GM23338 (cell line): ENCODE results near the gene URM1. TPM values are rescaled to one million over a fixed set of nuclear protein-coding genes. Genes with fewer than 3 reads are reported as not detected.

Source experiments
- ATAC-seq: fragments of 200-7000 bp; cut with Tn5 transposase; 3 replicates; pipeline ENCODE4 v1.9.1; 2020
- DNase-seq: peaks from one replicate; pipeline ENCODE4 v3.0.0-alpha.2; 2015; ENCODE audit warnings: low spot score
- H2AFZ ChIP-seq: fragments of 200-600 bp; sonication (generic); 2 replicates; pipeline ENCODE4 v1.8.0; 2016; ENCODE audit warnings: antibody characterized with exemption, mild to moderate bottlenecking, moderate library complexity
- H3F3A ChIP-seq: fragments of 200-600 bp; sonication (generic); replicated peaks from 2 replicates; pipeline ENCODE4 v1.8.0; 2017; ENCODE audit warnings: antibody characterized with exemption, mixed run types, low read depth
- H3K27ac ChIP-seq: fragments of 200-600 bp; sonication (generic); 2 replicates; pipeline ENCODE4 v1.6.1; 2016; ENCODE audit warnings: low read depth
- H3K27me3 ChIP-seq: fragments of 200-600 bp; sonication (generic); 2 replicates; pipeline ENCODE4 v1.8.0; 2016; ENCODE audit warnings: mild to moderate bottlenecking, mixed run types, moderate library complexity; ENCODE audit not compliant: insufficient read depth
- H3K36me3 ChIP-seq: fragments of 200-600 bp; sonication (generic); 2 replicates; pipeline ENCODE4 v1.8.0; 2016; ENCODE audit warnings: mild to moderate bottlenecking; ENCODE audit not compliant: insufficient read depth
- H3K4me1 ChIP-seq: fragments of 200-600 bp; sonication (generic); 2 replicates; pipeline ENCODE4 v1.8.0; 2016; ENCODE audit warnings: mild to moderate bottlenecking, moderate library complexity; ENCODE audit not compliant: insufficient read depth
- H3K4me2 ChIP-seq: fragments of 200-600 bp; sonication (generic); 2 replicates; pipeline ENCODE4 v1.7.1; 2017; ENCODE audit warnings: mixed run types
- H3K4me3 ChIP-seq: fragments of 200-600 bp; sonication (generic); 2 replicates; pipeline ENCODE4 v1.6.1; 2016; ENCODE audit warnings: mixed run types
- H3K79me2 ChIP-seq: fragments of 200-600 bp; sonication (generic); replicated peaks from 2 replicates; pipeline ENCODE4 v1.8.0; 2017; ENCODE audit warnings: mild to moderate bottlenecking; ENCODE audit not compliant: insufficient read depth
- H3K9me2 ChIP-seq: fragments of 200-600 bp; sonication (generic); 2 replicates; pipeline ENCODE4 v1.8.0; 2017; ENCODE audit not compliant: insufficient read depth
- H4K20me1 ChIP-seq: fragments of 200-600 bp; sonication (generic); replicated peaks from 2 replicates; pipeline ENCODE4 v1.8.0; 2017; ENCODE audit warnings: mild to moderate bottlenecking; ENCODE audit not compliant: insufficient read depth
- H3K27ac Mint-ChIP-seq: 2 replicates; pipeline ENCODE4 v1.8.0; 2020; ENCODE audit warnings: inconsistent platforms, mild to moderate bottlenecking, moderate library complexity, mixed read lengths
- H3K27me3 Mint-ChIP-seq: 3 replicates; pipeline ENCODE4 v1.8.0; 2022; ENCODE audit warnings: low read depth, mild to moderate bottlenecking, moderate library complexity, mixed read lengths, inconsistent platforms; ENCODE audit not compliant: insufficient read depth, poor library complexity
- H3K36me3 Mint-ChIP-seq: 3 replicates; pipeline ENCODE4 v1.8.0; 2021; ENCODE audit warnings: low read depth, mild to moderate bottlenecking, inconsistent platforms, moderate library complexity, mixed read lengths
- H3K4me1 Mint-ChIP-seq: 3 replicates; pipeline ENCODE4 v1.8.0; 2020; ENCODE audit warnings: mild to moderate bottlenecking, inconsistent platforms, mixed read lengths
- H3K4me3 Mint-ChIP-seq: 3 replicates; pipeline ENCODE4 v1.8.0; 2021; ENCODE audit warnings: moderate library complexity, mild to moderate bottlenecking, inconsistent platforms, mixed read lengths
- H3K9me3 Mint-ChIP-seq: 3 replicates; pipeline ENCODE4 v1.8.0; 2020; ENCODE audit warnings: moderate library complexity, mild to moderate bottlenecking, inconsistent platforms, mixed read lengths
- CREB1 ChIP-seq: fragments of 250-450 bp; sonication (Bioruptor Pico); IDR thresholded peaks from 2 replicates; pipeline ENCODE4 v1.5.0; 2020; ENCODE audit warnings: low read depth, mild to moderate bottlenecking, moderate library complexity
- CTCF ChIP-seq, 2 experiments: fragments of 200-600 bp in 1 of 2; sonication (generic) in 1 of 2; conservative IDR thresholded peaks; 2 replicates each; pipeline versions ENCODE4 v1.5.1 to v1.6.1; 2016 to 2017; ENCODE audit warnings: antibody characterized with exemption in 2 of 2, low read depth in 2 of 2, mild to moderate bottlenecking in 2 of 2, moderate library complexity in 1 of 2
- EZH2 ChIP-seq: fragments of 200-600 bp; sonication (generic); IDR thresholded peaks from one replicate; pipeline ENCODE4 v1.8.0; 2017; ENCODE audit warnings: antibody characterized with exemption, mild to moderate bottlenecking, low read depth; ENCODE audit not compliant: unreplicated experiment
- EZH2phosphoT487 ChIP-seq: fragments of 200-600 bp; sonication (generic); IDR thresholded peaks from one replicate; pipeline ENCODE4 v1.8.1; 2018; ENCODE audit warnings: antibody characterized with exemption; ENCODE audit not compliant: unreplicated experiment
- NANOG ChIP-seq: IDR thresholded peaks from 2 replicates; pipeline ENCODE4 v1.6.1; 2016; ENCODE audit warnings: antibody characterized with exemption, borderline replicate concordance
- POLR2AphosphoS5 ChIP-seq: IDR thresholded peaks from 2 replicates; pipeline ENCODE4 v1.6.1; 2016; ENCODE audit warnings: antibody characterized with exemption, low read depth
- STAT1 ChIP-seq: IDR thresholded peaks from one replicate; pipeline ENCODE4 v1.6.1; 2016; ENCODE audit warnings: antibody characterized with exemption; ENCODE audit not compliant: unreplicated experiment
- ZNF114 ChIP-seq: fragments of 250-450 bp; sonication (Bioruptor Pico); IDR thresholded peaks from 2 replicates; pipeline ENCODE4 v1.5.0; 2020; ENCODE audit warnings: mild to moderate bottlenecking, moderate library complexity
- ZNF331 ChIP-seq: fragments of 250-450 bp; sonication (Bioruptor Pico); IDR thresholded peaks from 2 replicates; pipeline ENCODE4 v1.5.0; 2020; ENCODE audit warnings: low read depth, mild to moderate bottlenecking, moderate library complexity
- polyA plus RNA-seq: library from polyadenylated mRNA; unstranded; fragments of >200 nt; fragmentation: Nextera tagmentation; extraction: Ambion mirVana; gene quantifications from 2 replicates; pipeline ENCODE4 v1.2.1, GENCODE V29; 2016
- total RNA-seq: library from RNA; depleted of rRNA; stranded (reverse); fragments of >200 nt; shearing (Covaris generic); gene quantifications from 2 replicates; pipeline ENCODE4 v1.2.3, GENCODE V29; 2014
- TF ChIP-seq, protein P1 (sequence below): fragments of 250-450 bp; sonication (Bioruptor Pico); IDR thresholded peaks from 2 replicates; pipeline ENCODE4 v1.5.0; 2020; ENCODE audit warnings: mild to moderate bottlenecking, moderate library complexity

URM1 gene
- total and polyA plus RNA-seq, 2 experiments from 2014 or later = 28.6 to 47.8 TPM

- ATAC-seq (peak; percentile 11), DNase-seq (peak; percentile 71)
- Histone ChIP-seq H4K20me1 (no peaks in the 10 kb centered on the region; the same call in 1 of the 2 replicates), H3K27me3 (peaks cover 91% of the 10 kb centered on the region), H3K4me2 (peak overlapping the region; percentile 73; the same call in 1 of the 2 replicates), H3K79me2 (no peaks in the 10 kb centered on the region), H3K27ac (no peak overlapping the region), H3K4me1 (peaks cover 38% of the 10 kb centered on the region), H2AFZ (no peak overlapping the region), H3F3A (peaks cover 18% of the 10 kb centered on the region; the same call in 1 of the 2 replicates), H3K36me3 (no peaks in the 10 kb centered on the region), H3K9me2 (no peaks in the 10 kb centered on the region), H3K4me3 (no peak overlapping the region)
- Mint-ChIP-seq H3K4me1 (peaks cover 44% of the 10 kb centered on the region), H3K27ac (no peak overlapping the region), H3K36me3 (no peaks in the 10 kb centered on the region), H3K4me3 (no peak overlapping the region), H3K9me3 (0 out of 3 replicates have a peak, but pooled peaks cover 2% of the 10 kb centered on the region), H3K27me3 (peaks cover 86% of the 10 kb centered on the region)
- peak; percentile 44 to 51 for TF ChIP-seq CTCF (conservative IDR thresholded peaks at IDR 0.05; ENCODE audit: low read depth in 2 of 2)
- TF ChIP-seq EZH2phosphoT487 = no peak
- TF ChIP-seq POLR2AphosphoS5 = no peak
- TF ChIP-seq NANOG = no peak
These were observed 38.8 kb downstream of the URM1 start for GRCh38 chr9:128409978-128410377.

DNA sequence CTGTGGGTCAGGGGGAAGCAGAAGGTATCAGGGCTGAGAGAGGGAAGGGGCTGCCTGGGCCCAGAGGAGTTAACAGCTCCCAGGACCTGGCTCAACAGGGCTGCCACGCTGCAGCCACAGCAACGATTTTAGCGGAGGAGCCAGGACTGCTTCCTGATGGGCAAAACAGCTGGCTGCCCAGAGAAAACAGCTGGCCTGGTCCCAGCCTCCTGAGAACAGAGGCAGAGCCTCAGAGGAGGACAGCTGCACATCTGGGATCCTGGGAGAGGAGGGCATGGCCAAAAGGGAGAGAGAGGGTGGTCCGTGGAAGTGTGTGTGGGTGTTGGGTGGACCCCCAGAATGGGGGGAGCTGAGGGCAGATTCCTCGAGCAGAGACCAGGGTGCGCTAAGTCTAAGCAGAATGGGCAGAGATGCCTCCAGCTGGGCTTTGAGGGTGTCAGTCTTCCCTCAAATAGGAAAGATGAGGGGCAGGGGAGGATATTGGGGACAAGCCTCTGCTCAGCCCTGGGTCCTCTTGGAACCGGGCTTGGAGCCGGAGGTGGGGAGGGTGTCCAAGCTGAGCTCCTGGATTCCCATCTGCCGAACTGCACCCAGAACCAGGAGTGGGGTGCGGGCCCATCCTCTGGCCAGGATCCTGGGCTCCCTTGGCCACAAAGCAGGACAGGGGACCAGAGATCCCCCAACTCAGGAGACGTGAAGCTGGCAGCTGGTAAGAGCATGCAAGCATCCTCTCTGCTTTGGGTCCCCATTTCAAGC, 40.4 kb downstream of the URM1 start:
- no peak for DNase-seq
- Mint-ChIP-seq H3K27ac (no peak overlapping the region), H3K36me3 (no peaks in the 10 kb centered on the region), H3K4me1 (peaks cover 47% of the 10 kb centered on the region), H3K27me3 (peaks cover 82% of the 10 kb centered on the region), H3K9me3 (0 out of 3 replicates have a peak, but pooled peaks cover 2% of the 10 kb centered on the region), H3K4me3 (no peak overlapping the region)
- no peaks in the 10 kb centered on the region; the same call in 1 of the 2 replicates for H4K20me1 ChIP-seq
- peaks cover 19% of the 10 kb centered on the region; the same call in 1 of the 2 replicates for H3F3A ChIP-seq
- H3K27ac ChIP-seq = no peak overlapping the region
- no peaks in the 10 kb centered on the region for H3K36me3 ChIP-seq
- H3K4me1 ChIP-seq = peaks cover 40% of the 10 kb centered on the region
- ATAC-seq = no peak
- H3K4me2 ChIP-seq = peak overlapping the region; percentile 78
- no peak overlapping the region for H2AFZ ChIP-seq
- no peaks in the 10 kb centered on the region for H3K79me2 ChIP-seq
- H3K9me2 ChIP-seq = no peaks in the 10 kb centered on the region
- H3K27me3 ChIP-seq = peaks cover 88% of the 10 kb centered on the region
- no peak overlapping the region for H3K4me3 ChIP-seq
- TF ChIP-seq ZNF114 (CRISPR knock-in tag) = no peak
- TF ChIP-seq POLR2AphosphoS5 = no peak
- TF ChIP-seq, protein P1, sequence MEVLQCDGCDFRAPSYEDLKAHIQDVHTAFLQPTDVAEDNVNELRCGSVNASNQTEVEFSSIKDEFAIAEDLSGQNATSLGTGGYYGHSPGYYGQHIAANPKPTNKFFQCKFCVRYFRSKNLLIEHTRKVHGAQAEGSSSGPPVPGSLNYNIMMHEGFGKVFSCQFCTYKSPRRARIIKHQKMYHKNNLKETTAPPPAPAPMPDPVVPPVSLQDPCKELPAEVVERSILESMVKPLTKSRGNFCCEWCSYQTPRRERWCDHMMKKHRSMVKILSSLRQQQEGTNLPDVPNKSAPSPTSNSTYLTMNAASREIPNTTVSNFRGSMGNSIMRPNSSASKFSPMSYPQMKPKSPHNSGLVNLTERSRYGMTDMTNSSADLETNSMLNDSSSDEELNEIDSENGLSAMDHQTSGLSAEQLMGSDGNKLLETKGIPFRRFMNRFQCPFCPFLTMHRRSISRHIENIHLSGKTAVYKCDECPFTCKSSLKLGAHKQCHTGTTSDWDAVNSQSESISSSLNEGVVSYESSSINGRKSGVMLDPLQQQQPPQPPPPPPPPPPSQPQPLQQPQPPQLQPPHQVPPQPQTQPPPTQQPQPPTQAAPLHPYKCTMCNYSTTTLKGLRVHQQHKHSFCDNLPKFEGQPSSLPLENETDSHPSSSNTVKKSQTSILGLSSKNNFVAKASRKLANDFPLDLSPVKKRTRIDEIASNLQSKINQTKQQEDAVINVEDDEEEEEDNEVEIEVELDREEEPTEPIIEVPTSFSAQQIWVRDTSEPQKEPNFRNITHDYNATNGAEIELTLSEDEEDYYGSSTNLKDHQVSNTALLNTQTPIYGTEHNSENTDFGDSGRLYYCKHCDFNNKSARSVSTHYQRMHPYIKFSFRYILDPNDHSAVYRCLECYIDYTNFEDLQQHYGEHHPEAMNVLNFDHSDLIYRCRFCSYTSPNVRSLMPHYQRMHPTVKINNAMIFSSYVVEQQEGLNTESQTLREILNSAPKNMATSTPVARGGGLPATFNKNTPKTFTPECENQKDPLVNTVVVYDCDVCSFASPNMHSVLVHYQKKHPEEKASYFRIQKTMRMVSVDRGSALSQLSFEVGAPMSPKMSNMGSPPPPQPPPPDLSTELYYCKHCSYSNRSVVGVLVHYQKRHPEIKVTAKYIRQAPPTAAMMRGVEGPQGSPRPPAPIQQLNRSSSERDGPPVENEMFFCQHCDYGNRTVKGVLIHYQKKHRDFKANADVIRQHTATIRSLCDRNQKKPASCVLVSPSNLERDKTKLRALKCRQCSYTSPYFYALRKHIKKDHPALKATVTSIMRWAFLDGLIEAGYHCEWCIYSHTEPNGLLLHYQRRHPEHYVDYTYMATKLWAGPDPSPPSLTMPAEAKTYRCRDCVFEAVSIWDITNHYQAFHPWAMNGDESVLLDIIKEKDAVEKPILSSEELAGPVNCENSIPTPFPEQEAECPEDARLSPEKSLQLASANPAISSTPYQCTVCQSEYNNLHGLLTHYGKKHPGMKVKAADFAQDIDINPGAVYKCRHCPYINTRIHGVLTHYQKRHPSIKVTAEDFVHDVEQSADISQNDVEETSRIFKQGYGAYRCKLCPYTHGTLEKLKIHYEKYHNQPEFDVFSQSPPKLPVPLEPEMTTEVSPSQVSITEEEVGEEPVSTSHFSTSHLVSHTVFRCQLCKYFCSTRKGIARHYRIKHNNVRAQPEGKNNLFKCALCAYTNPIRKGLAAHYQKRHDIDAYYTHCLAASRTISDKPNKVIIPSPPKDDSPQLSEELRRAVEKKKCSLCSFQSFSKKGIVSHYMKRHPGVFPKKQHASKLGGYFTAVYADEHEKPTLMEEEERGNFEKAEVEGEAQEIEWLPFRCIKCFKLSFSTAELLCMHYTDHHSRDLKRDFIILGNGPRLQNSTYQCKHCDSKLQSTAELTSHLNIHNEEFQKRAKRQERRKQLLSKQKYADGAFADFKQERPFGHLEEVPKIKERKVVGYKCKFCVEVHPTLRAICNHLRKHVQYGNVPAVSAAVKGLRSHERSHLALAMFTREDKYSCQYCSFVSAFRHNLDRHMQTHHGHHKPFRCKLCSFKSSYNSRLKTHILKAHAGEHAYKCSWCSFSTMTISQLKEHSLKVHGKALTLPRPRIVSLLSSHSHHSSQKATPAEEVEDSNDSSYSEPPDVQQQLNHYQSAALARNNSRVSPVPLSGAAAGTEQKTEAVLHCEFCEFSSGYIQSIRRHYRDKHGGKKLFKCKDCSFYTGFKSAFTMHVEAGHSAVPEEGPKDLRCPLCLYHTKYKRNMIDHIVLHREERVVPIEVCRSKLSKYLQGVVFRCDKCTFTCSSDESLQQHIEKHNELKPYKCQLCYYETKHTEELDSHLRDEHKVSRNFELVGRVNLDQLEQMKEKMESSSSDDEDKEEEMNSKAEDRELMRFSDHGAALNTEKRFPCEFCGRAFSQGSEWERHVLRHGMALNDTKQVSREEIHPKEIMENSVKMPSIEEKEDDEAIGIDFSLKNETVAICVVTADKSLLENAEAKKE (CRISPR knock-in tag) = no peak
- no peak for TF ChIP-seq CREB1 (CRISPR knock-in tag)
- TF ChIP-seq STAT1 = no peak
- TF ChIP-seq ZNF331 (CRISPR knock-in tag) = no peak
- no peak for TF ChIP-seq NANOG
- no peak for TF ChIP-seq EZH2
- TF ChIP-seq EZH2phosphoT487 = no peak
